ENCODE data around the gene HPSE.

HPSE gene

GRCh38 chr4:83334425-83335241 is at the start of gene HPSE:
HPSE (minus strand) TSS chr4:83334848; CDS start chr4:83334782, 66 bp downstream.
- peak in 33 of 56 donors; percentile 3 to 54 (median 13) for DNase-seq

GRCh38 chr4:83382850-83383249 is 48.2 kb upstream of the HPSE start:
- DNase-seq, result no peak

- DNase-seq, result no peak
Measured at GRCh38 chr4:83381173-83381572, 46.5 kb upstream of the HPSE start.

GRCh38 chr4:83378419-83378818 is 43.8 kb upstream of the HPSE start:
- no peak for DNase-seq

GRCh38 chr4:83372931-83373330 is 38.3 kb upstream of the HPSE start:
- no peak for DNase-seq

GRCh38 chr4:83371936-83372335 is 37.3 kb upstream of the HPSE start:
- no peak for DNase-seq

GRCh38 chr4:83371235-83371634 is 36.6 kb upstream of the HPSE start:
- DNase-seq, result no peak

GRCh38 chr4:83370640-83370906 is 35.9 kb upstream of the HPSE start:
- DNase-seq, result no peak

- DNase-seq, result peak in 1 of 56 donors; percentile 4
Measured at GRCh38 chr4:83369831-83370639, 35.4 kb upstream of the HPSE start.

- DNase-seq, result no peak
Measured at GRCh38 chr4:83364312-83364711, 29.7 kb upstream of the HPSE start.

- DNase-seq, result no peak
Measured at GRCh38 chr4:83362492-83363329, 28.1 kb upstream of the HPSE start.

GRCh38 chr4:83361416-83362103 is 26.9 kb upstream of the HPSE start:
- DNase-seq, result no peak

GRCh38 chr4:83360018-83360417 is 25.4 kb upstream of the HPSE start:
- DNase-seq, result no peak

GRCh38 chr4:83358410-83358809 is 23.8 kb upstream of the HPSE start:
- DNase-seq, result no peak

GRCh38 chr4:83356899-83357661 is 22.4 kb upstream of the HPSE start:
- no peak for DNase-seq

GRCh38 chr4:83353516-83353915 is 18.9 kb upstream of the HPSE start:
- DNase-seq, result no peak

- DNase-seq, result no peak
Measured at GRCh38 chr4:83348074-83348473, 13.4 kb upstream of the HPSE start.

GRCh38 chr4:83342476-83342875 is 7.8 kb upstream of the HPSE start:
- DNase-seq, result no peak

GRCh38 chr4:83340692-83341343 is 6.2 kb upstream of the HPSE start:
- DNase-seq, result no peak

- DNase-seq, result no peak
Measured at GRCh38 chr4:83339573-83339972, 4.9 kb upstream of the HPSE start.

All from nucleus accumbens (tissue), 56 donors.